Endothelial cell of umbilical vein (primary cell): Measurements from ENCODE around the gene TGFBR3. TPM values are rescaled to one million over a fixed set of nuclear protein-coding genes. Genes with fewer than 3 reads are reported as not detected.

Experiments used
- BruUV-seq: library from RNA; stranded (reverse); fragments of 400-500 nt; replicated peaks from 2 replicates; lab custom pipeline; 2021; lab: Mats Ljungman, UMichigan
- CTCF ChIA-PET: fragments of 300-600, 350-600 bp; sonication (Branson Sonifier 250); formaldehyde crosslinking; loops from one replicate; lab custom pipeline; 2021; ENCODE audit warnings: antibody characterized with exemption, inconsistent platforms; lab: Charles Lee
- POLR2A ChIA-PET: fragments of 300-600, 350-600 bp; sonication (Branson Sonifier 250); formaldehyde crosslinking; loops from one replicate; lab custom pipeline; 2021; ENCODE audit warnings: antibody characterized with exemption, inconsistent platforms; lab: Charles Lee
- DNase-seq: peaks from one replicate; pipeline ENCODE4 v3.0.0-alpha.2; 2011; ENCODE audit warnings: low read depth, low spot score
- FAIRE-seq: peaks from 2 replicates; lab custom pipeline; 2011; peaks lifted over from hg19 to GRCh38; lab: Jason Lieb, UNC
- H2AFZ ChIP-seq: 2 replicates; pipeline ENCODE4 v1.6.0; 2012; ENCODE audit warnings: low read depth, low read length, control low read depth, inconsistent platforms
- H3K27ac ChIP-seq: 2 replicates; pipeline ENCODE4 v1.5.1; 2011; ENCODE audit warnings: low read depth, mild to moderate bottlenecking, control low read depth, low read length, moderate library complexity; ENCODE audit not compliant: insufficient read depth
- H3K27me3 ChIP-seq, 2 experiments: 2 replicates each; pipeline versions ENCODE4 v1.6.0 to v1.6.1; 2011; ENCODE audit warnings: low read length in 2 of 2, mixed read lengths in 1 of 2; ENCODE audit not compliant: control insufficient read depth in 2 of 2, insufficient read depth in 2 of 2
- H3K36me3 ChIP-seq, 2 experiments: 2 replicates in 1 of 2; 3 replicates in 1 of 2; pipeline ENCODE4 v1.5.1; 2011; ENCODE audit warnings: low read length in 2 of 2, mild to moderate bottlenecking in 1 of 2, moderate library complexity in 1 of 2; ENCODE audit not compliant: control insufficient read depth in 2 of 2, insufficient read depth in 2 of 2; ENCODE audit errors: extremely low read depth in 1 of 2
- H3K4me1 ChIP-seq: 3 replicates; pipeline ENCODE4 v1.5.1; 2011; ENCODE audit warnings: mild to moderate bottlenecking, low read length; ENCODE audit not compliant: control insufficient read depth, insufficient read depth; ENCODE audit errors: extremely low read depth
- H3K4me2 ChIP-seq: 2 replicates; pipeline ENCODE4 v1.6.1; 2011; ENCODE audit warnings: low read length, control low read depth, mixed read lengths; ENCODE audit not compliant: insufficient read depth
- H3K4me3 ChIP-seq, 3 experiments: fragments of 200-600 bp in 1 of 3; sonication (generic), shearing (Covaris generic) in 1 of 3; replicated peaks in 1 of 3; 2 replicates each; pipeline ENCODE4 v1.5.1; 2011 to 2016; ENCODE audit warnings: control low read depth in 3 of 3, low read length in 3 of 3, mild to moderate bottlenecking in 2 of 3, inconsistent platforms in 1 of 3, low read depth in 1 of 3, moderate library complexity in 1 of 3; ENCODE audit not compliant: insufficient read depth in 1 of 3
- H3K79me2 ChIP-seq: 2 replicates; pipeline ENCODE4 v1.6.0; 2012; ENCODE audit warnings: low read length, inconsistent platforms; ENCODE audit not compliant: control insufficient read depth, insufficient read depth
- H3K9ac ChIP-seq: replicated peaks from 2 replicates; pipeline ENCODE3; 2011; ENCODE audit warnings: low read length, control low read depth; ENCODE audit not compliant: insufficient read depth; ENCODE audit errors: extremely low read depth
- H3K9me1 ChIP-seq: replicated peaks from 3 replicates; pipeline ENCODE4 v1.6.0; 2011; ENCODE audit warnings: mild to moderate bottlenecking, low read length; ENCODE audit not compliant: control insufficient read depth, insufficient read depth; ENCODE audit errors: extremely low read depth
- H3K9me3 ChIP-seq: replicated peaks from 2 replicates; pipeline ENCODE4 v1.5.1; 2012; ENCODE audit warnings: low read length, inconsistent platforms; ENCODE audit not compliant: control insufficient read depth, insufficient read depth
- H4K20me1 ChIP-seq: replicated peaks from 2 replicates; pipeline ENCODE3; 2011; ENCODE audit warnings: mild to moderate bottlenecking, low read length; ENCODE audit not compliant: control insufficient read depth, insufficient read depth; ENCODE audit errors: extremely low read depth
- CTCF ChIP-seq, 2 donors: IDR thresholded peaks; 1 replicate in 1 of 2; 2 replicates in 1 of 2; pipeline ENCODE4 v1.5.1; 2011; ENCODE audit warnings: low read length in 2 of 2, mild to moderate bottlenecking in 2 of 2, moderate library complexity in 2 of 2, control low read depth in 1 of 2, inconsistent platforms in 1 of 2, low read depth in 1 of 2; ENCODE audit not compliant: insufficient read depth in 1 of 2; ENCODE audit errors: extremely low read depth in 1 of 2
- EZH2 ChIP-seq: IDR thresholded peaks from 2 replicates; pipeline ENCODE4 v1.6.1; 2012; ENCODE audit warnings: borderline replicate concordance, low read depth, mild to moderate bottlenecking, moderate library complexity, low read length, inconsistent platforms; ENCODE audit not compliant: severe bottlenecking
- FOS ChIP-seq: IDR thresholded peaks from 2 replicates; pipeline ENCODE4 v1.6.1; 2011; ENCODE audit warnings: mild to moderate bottlenecking, low read length, moderate library complexity, borderline replicate concordance; ENCODE audit not compliant: insufficient read depth
- GATA2 ChIP-seq: IDR thresholded peaks from 2 replicates; pipeline ENCODE4 v1.7.0; 2011; ENCODE audit warnings: low read depth, mild to moderate bottlenecking, moderate library complexity, mixed read lengths, low read length; ENCODE audit not compliant: insufficient read length, insufficient read depth
- JUN ChIP-seq: IDR thresholded peaks from 2 replicates; pipeline ENCODE4 v1.6.1; 2011; ENCODE audit warnings: borderline replicate concordance, low read depth; ENCODE audit not compliant: insufficient read length, insufficient read depth
- MYC ChIP-seq: IDR thresholded peaks from one replicate; pipeline ENCODE4 v1.6.1; 2011; ENCODE audit warnings: mild to moderate bottlenecking, low read depth, low read length
- POLR2A ChIP-seq: IDR thresholded peaks from 2 replicates; pipeline ENCODE4 v1.6.1; 2012; ENCODE audit warnings: low read depth, mild to moderate bottlenecking, control low read depth, low read length
- POLR2AphosphoS5 ChIP-seq: IDR thresholded peaks from 2 replicates; pipeline ENCODE4 v1.6.1; 2012; ENCODE audit warnings: low read depth, mild to moderate bottlenecking, control low read depth, low read length, moderate library complexity; ENCODE audit not compliant: insufficient read depth
- dilution Hi-C: fragments of 300-500 bp; cut with MboI; formaldehyde crosslinking; loops from one replicate; pipeline ENCODE4 v1.15.0; 2019; ENCODE audit warnings: low sequenced_read_pairs; ENCODE audit not compliant: extremely low pct_ligation_motif_present
- intact Hi-C: fragments of 100-400 bp; cut with micrococcal nuclease; formaldehyde crosslinking; loops from one replicate; pipeline ENCODE4 v1.10.0; 2022
- polyA plus RNA-seq, 4 experiments: library from polyadenylated mRNA; depleted of rRNA in 3 of 4; stranded (reverse) in 3 of 4; unstranded in 1 of 4; fragments of >200 nt; gene quantifications; 2 replicates each; pipeline versions ENCODE4 v1.2.1 to v1.2.3, GENCODE V29; 2011 to 2012; ENCODE audit warnings: missing spikeins in 1 of 4
- total RNA-seq: library from RNA; stranded (reverse); gene quantifications from 2 replicates; pipeline ENCODE4 v1.2.3, GENCODE V29; 2021
- TF ChIP-seq, protein P1 (sequence below): IDR thresholded peaks from 2 replicates; pipeline ENCODE4 v1.6.1; 2011; ENCODE audit not compliant: insufficient read depth, insufficient read length

Gene TGFBR3
- total and polyA plus RNA-seq, 2 donors (not counting 3 experiments of a cell fraction or from before 2014, with no cell fraction given), result 8.0 to 13.4 TPM

DNA sequence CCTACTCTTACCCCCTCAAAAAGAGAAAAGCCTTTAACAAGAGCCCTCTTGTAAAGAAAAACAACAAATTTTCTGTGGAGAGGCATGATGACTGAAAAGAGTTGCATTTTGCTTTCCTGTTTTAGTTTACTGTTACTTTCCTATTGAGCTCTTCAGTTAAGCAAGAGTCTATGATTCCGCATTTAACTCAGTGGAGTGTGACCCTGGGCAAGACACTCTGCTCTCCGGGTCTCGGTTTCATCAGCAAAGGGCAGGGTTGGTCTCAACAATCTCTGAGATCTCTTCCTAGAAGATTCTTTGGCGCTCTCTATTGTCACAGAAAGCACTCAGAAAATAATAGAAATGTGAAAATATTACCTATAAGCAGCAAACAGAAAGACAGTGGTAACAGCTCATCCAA is 175.7 kb downstream of the TGFBR3 start:
- no peak overlapping the region for H3K27ac ChIP-seq
- no peak for FAIRE-seq
- H3K9me1 ChIP-seq, result no peaks in the 10 kb centered on the region
- intact Hi-C loops, result loop anchor here (5.0 kb wide), 1 partner anchor 67 kb away; no protein-coding TSS in a partner anchor
- H3K4me2 ChIP-seq, result no peak overlapping the region
- no peaks in the 10 kb centered on the region for H4K20me1 ChIP-seq
- no peak overlapping the region for H2AFZ ChIP-seq
- no peaks in the 10 kb centered on the region for H3K27me3 ChIP-seq
- no TSS peak for BruUV-seq
- TF ChIP-seq FOS (no peak), POLR2AphosphoS5 (no peak), MYC (no peak)
- H3K4me3 ChIP-seq, result no peak overlapping the region
- no peaks in the 10 kb centered on the region for H3K4me1 ChIP-seq
- dilution Hi-C loops, result no loop called here
- peaks cover 0 to 4% of the 10 kb centered on the region in 2 experiments for H3K36me3 ChIP-seq
- no peak overlapping the region for H3K9ac ChIP-seq
- ChIA-PET CTCF (no interaction called here), POLR2A (no interaction called here)
- no peaks in the 10 kb centered on the region for H3K79me2 ChIP-seq
- no peaks in the 10 kb centered on the region for H3K9me3 ChIP-seq
- DNase-seq, result no peak

DNA sequence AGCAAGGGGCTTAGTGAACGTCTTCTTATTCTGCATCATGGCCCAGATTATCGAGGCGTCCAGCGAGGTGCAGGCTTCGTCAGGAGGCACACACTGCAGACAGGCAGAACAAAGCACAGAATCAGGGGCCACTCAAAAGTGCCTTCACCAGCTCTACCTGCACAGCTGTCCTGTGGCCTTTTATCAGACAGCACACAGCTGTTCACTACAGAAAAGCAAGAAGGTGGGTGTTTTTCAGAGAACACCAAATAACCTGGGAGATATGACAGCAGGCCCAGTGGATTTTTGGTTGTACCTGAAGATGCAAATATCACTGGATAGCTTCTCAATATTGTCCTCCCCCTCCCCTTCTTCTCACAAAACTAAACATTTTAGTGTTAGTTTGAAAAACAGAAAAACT is 177.3 kb downstream of the TGFBR3 start:
- no peaks in the 10 kb centered on the region for H3K79me2 ChIP-seq
- peaks cover 0 to 4% of the 10 kb centered on the region in 2 experiments for H3K36me3 ChIP-seq
- CTCF ChIA-PET, result interaction anchor here (1.0 to 1.9 kb wide), 2 partner anchors 19 to 197 kb away, joined by 3 to 5 read pairs; no protein-coding TSS in a partner anchor
- intact Hi-C loops (no loop called here), dilution Hi-C loops (no loop called here)
- BruUV-seq, result no TSS peak
- no peak overlapping the region for H2AFZ ChIP-seq
- POLR2A ChIA-PET, result no interaction called here
- H3K4me1 ChIP-seq, result no peaks in the 10 kb centered on the region
- FAIRE-seq (no peak), DNase-seq (no peak)
- H3K4me3 ChIP-seq, result no peak overlapping the region
- no peak overlapping the region for H3K27ac ChIP-seq
- no peaks in the 10 kb centered on the region for H3K27me3 ChIP-seq
- TF ChIP-seq CTCF (IDR thresholded peaks at IDR 0.05; ENCODE audit: extremely low read depth in 1 of 2, insufficient read depth in 1 of 2, low read depth in 1 of 2, low read length in 2 of 2) (no peak), POLR2AphosphoS5 (no peak), MYC (no peak), GATA2 (no peak), FOS (no peak), EZH2 (no peak), POLR2A (no peak), JUN (no peak)
- TF ChIP-seq, protein P1, sequence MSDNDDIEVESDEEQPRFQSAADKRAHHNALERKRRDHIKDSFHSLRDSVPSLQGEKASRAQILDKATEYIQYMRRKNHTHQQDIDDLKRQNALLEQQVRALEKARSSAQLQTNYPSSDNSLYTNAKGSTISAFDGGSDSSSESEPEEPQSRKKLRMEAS, result no peak
- no peaks in the 10 kb centered on the region for H4K20me1 ChIP-seq
- H3K9me3 ChIP-seq, result no peaks in the 10 kb centered on the region
- H3K9ac ChIP-seq, result no peak overlapping the region
- H3K9me1 ChIP-seq, result no peaks in the 10 kb centered on the region
- no peak overlapping the region for H3K4me2 ChIP-seq
